Spleen (tissue), 11 donors: ENCODE measurements around the gene CYP4A11. TPM values are rescaled to one million over a fixed set of nuclear protein-coding genes. Genes with fewer than 3 reads are reported as not detected.
"Not testable (repeated sequence)": the region's sequence is repeated elsewhere in the genome, so short reads cannot be mapped to it uniquely, and the experiment has no call there.

ENCODE experiments used
- DNase-seq: peaks from one replicate; pipeline ENCODE4 v3.0.0-alpha.2; 2020
- H3K27ac ChIP-seq, 8 donors: fragments of 200-600 bp; sonication (generic) in 7 of 8; 1 replicate in 4 of 8; 2 replicates in 4 of 8; pipeline versions ENCODE4 v1.5.0 to v1.8.0; 2016 to 2021; ENCODE audit warnings: inconsistent platforms in 4 of 8, mild to moderate bottlenecking in 4 of 8, moderate library complexity in 1 of 8
- H3K27me3 ChIP-seq, 7 donors: fragments of 200-600 bp; sonication (generic) in 6 of 7; replicated peaks in 1 of 7; 1 replicate in 4 of 7; 2 replicates in 3 of 7; pipeline versions ENCODE4 v1.5.0 to v1.8.0; 2016 to 2021; ENCODE audit warnings: inconsistent platforms in 3 of 7, mild to moderate bottlenecking in 1 of 7
- H3K36me3 ChIP-seq, 6 donors: fragments of 200-600 bp; sonication (generic) in 5 of 6; 1 replicate in 4 of 6; 2 replicates in 2 of 6; pipeline versions ENCODE4 v1.5.0 to v1.8.0; 2016 to 2021; ENCODE audit warnings: inconsistent platforms in 2 of 6
- H3K4me1 ChIP-seq, 6 donors: fragments of 200-600 bp; sonication (generic) in 5 of 6; 1 replicate in 3 of 6; 2 replicates in 3 of 6; pipeline versions ENCODE4 v1.5.0 to v1.8.0; 2016 to 2021; ENCODE audit warnings: inconsistent platforms in 3 of 6
- H3K4me3 ChIP-seq, 8 donors: fragments of 200-600 bp; sonication (generic) in 7 of 8; 1 replicate in 4 of 8; 2 replicates in 4 of 8; pipeline versions ENCODE4 v1.5.0 to v1.8.0; 2016 to 2021; ENCODE audit warnings: inconsistent platforms in 4 of 8, mild to moderate bottlenecking in 4 of 8, moderate library complexity in 2 of 8
- H3K9me3 ChIP-seq, 8 donors: fragments of 200-600 bp; sonication (generic) in 7 of 8; 1 replicate in 4 of 8; 2 replicates in 4 of 8; pipeline versions ENCODE4 v1.5.0 to v1.8.0; 2016 to 2021; ENCODE audit warnings: inconsistent platforms in 4 of 8
- CTCF ChIP-seq, 11 experiments: fragments of 200-600 bp in 7 of 11; fragments of 450-650 bp in 4 of 11; sonication (generic) in 4 of 11; IDR thresholded peaks in 8 of 11; conservative IDR thresholded peaks in 3 of 11; 1 replicate in 7 of 11; 2 replicates in 4 of 11; pipeline versions ENCODE4 v1.4.0 to v1.8.0; 2016 to 2021; ENCODE audit warnings: antibody characterized with exemption in 11 of 11, inconsistent platforms in 4 of 11, mild to moderate bottlenecking in 1 of 11
- POLR2A ChIP-seq, 3 donors: fragments of 450-650 bp; IDR thresholded peaks; one replicate each; pipeline ENCODE4 v1.5.1; 2017; ENCODE audit warnings: antibody characterized with exemption in 3 of 3, mild to moderate bottlenecking in 1 of 3
- POLR2AphosphoS5 ChIP-seq, 3 donors: sonication (generic); formaldehyde crosslinking; IDR thresholded peaks; one replicate each; pipeline ENCODE4 v1.5.1; 2017; ENCODE audit warnings: antibody characterized with exemption in 3 of 3
- WGBS, 5 donors: extraction: QIAGEN DNeasy Blood & Tissue Kit in 3 of 5; methylation state at CpG; one replicate each; pipeline versions ENCODE4 v1.1.5 to v1.1.7; 2013 to 2018; 5-methylcytosine and 5-hydroxymethylcytosine counted together
- intact Hi-C: fragments of 100-400 bp; cut with DNase I; formaldehyde crosslinking; loops from one replicate; pipeline ENCODE4 v1.15.0; 2023; ENCODE audit warnings: low total_unique reads
- polyA plus RNA-seq, 3 donors: library from polyadenylated mRNA; stranded (reverse); fragments of 200-250 nt; gene quantifications; one replicate each; pipeline ENCODE4 v1.2.1, GENCODE V29; 2013
- total RNA-seq, 7 donors: library from RNA; depleted of rRNA in 3 of 7; stranded (reverse); fragments of >200 nt in 3 of 7; fragmentation: NEBNext Ultra II Directional in 4 of 7; extraction: Animal tissue kit (Norgen Biotek cat#: 25700) in 4 of 7; gene quantifications; one replicate each; pipeline versions ENCODE4 v1.1.0 to v1.2.1, GENCODE V29; 2016 to 2021
- donor health status: healthy with polysubstance abuse.
- donor health status: DM: no; HTN: no; CAD: no; lungs with moderate emphysema.
- donor health status: DM: no; HTN: no; CAD: no.
- donor health status: Bipolar disorder and iron deficiency.
- donor health status: healthy.
- donor health status: DM: no; HTN: no; CAD: no.
- donor health status: DM: yes; HTN: yes; CAD: no.

The CYP4A11 gene
- total and polyA plus RNA-seq, 10 donors: not detected

DNA sequence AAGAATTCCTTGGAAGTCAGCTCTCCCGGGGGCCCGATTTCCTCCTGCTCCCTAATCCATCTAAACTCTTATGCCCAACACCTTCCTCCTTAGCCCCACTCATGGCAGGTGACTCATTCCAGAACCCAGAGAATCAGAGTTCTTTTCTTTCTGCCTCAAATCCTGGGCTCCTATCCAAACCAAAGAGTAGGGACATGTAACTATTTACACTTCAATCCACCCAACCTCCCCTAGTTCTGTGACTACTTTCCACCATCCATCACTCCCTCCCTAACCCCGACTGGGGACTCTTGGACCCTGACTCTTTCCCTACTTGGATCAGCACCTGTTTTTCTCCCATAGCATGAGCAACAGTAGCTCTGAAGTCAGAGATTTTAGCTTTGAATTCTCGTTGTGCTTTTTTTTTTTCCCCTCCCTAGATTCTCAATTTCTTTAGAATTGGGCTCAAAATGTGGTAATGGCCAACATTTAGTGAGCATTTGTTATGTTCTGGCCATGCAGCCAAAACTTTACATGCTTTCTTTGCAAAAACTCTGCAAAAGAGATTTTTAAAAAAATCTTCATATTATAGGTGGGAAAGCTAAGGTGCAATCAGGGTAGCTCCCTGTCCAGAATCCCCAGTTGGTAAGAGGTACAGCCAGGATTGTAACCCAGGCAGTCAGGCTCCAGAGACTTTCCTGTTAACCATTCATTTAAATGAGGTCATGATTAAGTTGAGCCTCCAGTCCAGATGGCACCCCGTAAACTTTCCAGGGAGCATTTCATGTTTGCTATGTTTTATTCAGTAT lies 7.5 kb upstream of the CYP4A11 start:
- Histone ChIP-seq H3K4me1 (no peaks in the 10 kb centered on the region), H3K27ac (no peak overlapping the region), H3K27me3 (peaks cover 0 to 20% (median 0%) of the 10 kb centered on the region in 7 donors), H3K9me3 (no peaks in the 10 kb centered on the region), H3K36me3 (no peaks in the 10 kb centered on the region), H3K4me3 (no peak overlapping the region)
- TF ChIP-seq POLR2AphosphoS5 (IDR thresholded peaks at IDR 0.05) (no peak), CTCF (IDR thresholded peaks at IDR 0.05 in 8 of 11, conservative IDR thresholded peaks at IDR 0.05 in 3 of 11) (no peak), POLR2A (IDR thresholded peaks at IDR 0.05) (no peak)
- intact Hi-C loops: no loop called here
- no peak for DNase-seq
- WGBS, 5 donors: 52 to 67% (median 60%) methylated on average over 4 to 5 of the region's 5 CpGs

DNA sequence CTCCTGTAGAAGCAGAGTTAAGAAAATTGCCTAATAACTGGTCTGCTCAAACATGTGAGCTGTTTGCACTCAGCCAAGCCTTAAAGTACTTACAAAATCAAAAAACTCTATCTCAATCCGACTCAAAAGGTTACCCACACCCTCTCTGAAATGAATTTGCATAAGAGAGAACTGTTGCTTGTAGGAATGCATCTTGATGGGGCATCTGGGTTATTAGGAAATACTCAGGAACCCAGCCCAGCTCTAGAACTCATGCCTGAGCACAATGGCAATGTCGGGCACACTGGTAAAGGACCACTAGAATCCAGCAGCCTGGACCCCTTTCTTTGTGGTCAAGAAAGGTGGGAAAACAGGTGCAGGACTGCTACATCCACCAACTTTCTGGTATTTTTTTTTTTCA lies 6.4 kb upstream of the CYP4A11 start:
- DNase-seq, H3K4me1 ChIP-seq, H3K36me3 ChIP-seq, H3K9me3 ChIP-seq, H3K27ac ChIP-seq, H3K4me3 ChIP-seq, intact Hi-C loops: not testable (repeated sequence)
- 37 to 51% (median 44%) methylated on average over 2 of the region's 2 CpGs for whole genome bisulfite sequencing, 5 donors
- H3K27me3 ChIP-seq: peaks cover 0 to 13% (median 0%) of the 10 kb centered on the region in 7 donors

- no peak for DNase-seq
- intact Hi-C loops: no loop called here
- Histone ChIP-seq H3K27me3 (peaks cover 0 to 21% (median 0%) of the 10 kb centered on the region in 7 donors), H3K9me3 (no peaks in the 10 kb centered on the region), H3K36me3 (no peaks in the 10 kb centered on the region), H3K27ac (no peak overlapping the region), H3K4me3 (no peak overlapping the region), H3K4me1 (no peaks in the 10 kb centered on the region)
- TF ChIP-seq POLR2A (IDR thresholded peaks at IDR 0.05) (no peak), CTCF (IDR thresholded peaks at IDR 0.05 in 8 of 11, conservative IDR thresholded peaks at IDR 0.05 in 3 of 11) (no peak), POLR2AphosphoS5 (IDR thresholded peaks at IDR 0.05) (no peak)
Observed at GRCh38 chr1:46942086-46942485, 810 bp upstream of the CYP4A11 start.

- WGBS, 5 donors: 71 to 81% (median 76%) methylated on average over 7 of the region's 7 CpGs
- Histone ChIP-seq H3K36me3 (no peaks in the 10 kb centered on the region), H3K4me1 (no peaks in the 10 kb centered on the region), H3K9me3 (no peaks in the 10 kb centered on the region), H3K27ac (no peak overlapping the region), H3K27me3 (peaks cover 0 to 15% (median 0%) of the 10 kb centered on the region in 7 donors), H3K4me3 (no peak overlapping the region)
- TF ChIP-seq POLR2AphosphoS5 (IDR thresholded peaks at IDR 0.05): no peak
- no peak for TF ChIP-seq CTCF (IDR thresholded peaks at IDR 0.05 in 8 of 11, conservative IDR thresholded peaks at IDR 0.05 in 3 of 11)
- no peak for TF ChIP-seq POLR2A (IDR thresholded peaks at IDR 0.05)
- no peak for DNase-seq
- intact Hi-C loops: no loop called here
Observed at GRCh38 chr1:46940307-46940706, 969 bp downstream of the CYP4A11 start.
